Fibroblast of lung (primary cell): Measurements from ENCODE around the gene SBNO2. TPM values are rescaled to one million over a fixed set of nuclear protein-coding genes. Genes with fewer than 3 reads are reported as not detected.

Experiments used
- DNase-seq, 2 donors: peaks; one replicate each; pipeline versions ENCODE4 v3.0.0 to v3.0.0-alpha.2; 2010; ENCODE audit warnings: low read depth in 2 of 2
- H2AFZ ChIP-seq: 2 replicates; pipeline ENCODE4 v1.5.1; 2012; ENCODE audit warnings: low read length, control low read depth, inconsistent platforms
- H3K27ac ChIP-seq: 2 replicates; pipeline ENCODE4 v1.5.1; 2011; ENCODE audit warnings: low read length, control low read depth; ENCODE audit not compliant: insufficient read depth
- H3K27me3 ChIP-seq: 2 replicates; pipeline ENCODE4 v1.5.1; 2011; ENCODE audit warnings: mild to moderate bottlenecking, low read length; ENCODE audit not compliant: control insufficient read depth, insufficient read depth
- H3K36me3 ChIP-seq: 2 replicates; pipeline ENCODE4 v1.5.1; 2011; ENCODE audit warnings: low read length; ENCODE audit not compliant: control insufficient read depth, insufficient read depth
- H3K4me1 ChIP-seq: 2 replicates; pipeline ENCODE4 v1.5.1; 2011; ENCODE audit warnings: low read length; ENCODE audit not compliant: control insufficient read depth, insufficient read depth; ENCODE audit errors: extremely low read depth
- H3K4me2 ChIP-seq: 2 replicates; pipeline ENCODE4 v1.5.1; 2011; ENCODE audit warnings: low read length, control low read depth; ENCODE audit not compliant: insufficient read depth; ENCODE audit errors: extremely low read depth
- H3K4me3 ChIP-seq, 4 experiments: fragments of 200-600 bp in 1 of 4; sonication (generic) in 1 of 4; replicated peaks in 1 of 4; 2 replicates each; pipeline ENCODE4 v1.5.1; 2011 to 2016; ENCODE audit warnings: low read length in 4 of 4, low read depth in 3 of 4, mild to moderate bottlenecking in 3 of 4, control low read depth in 2 of 4, inconsistent platforms in 1 of 4, mixed read lengths in 1 of 4; ENCODE audit not compliant: insufficient read depth in 1 of 4; ENCODE audit errors: control extremely low read depth in 1 of 4
- H3K79me2 ChIP-seq: 2 replicates; pipeline ENCODE4 v1.5.1; 2012; ENCODE audit warnings: mild to moderate bottlenecking, low read length, inconsistent platforms; ENCODE audit not compliant: control insufficient read depth, insufficient read depth
- H3K9ac ChIP-seq: 2 replicates; pipeline ENCODE4 v1.5.1; 2011; ENCODE audit warnings: mild to moderate bottlenecking, low read length, control low read depth; ENCODE audit not compliant: insufficient read depth
- H3K9me3 ChIP-seq: 2 replicates; pipeline ENCODE4 v1.5.1; 2012; ENCODE audit warnings: low read depth, low read length; ENCODE audit not compliant: control insufficient read depth, insufficient read depth
- H4K20me1 ChIP-seq: 2 replicates; pipeline ENCODE4 v1.5.1; 2011; ENCODE audit warnings: low read length; ENCODE audit not compliant: control insufficient read depth, insufficient read depth; ENCODE audit errors: extremely low read depth
- EZH2 ChIP-seq: IDR thresholded peaks from 2 replicates; pipeline ENCODE4 v1.5.1; 2012; ENCODE audit warnings: low read length, control low read depth, mild to moderate bottlenecking; ENCODE audit errors: missing control alignments
- polyA plus RNA-seq, 2 donors: library from polyadenylated mRNA; depleted of rRNA in 1 of 2; stranded (reverse) in 1 of 2; unstranded in 1 of 2; fragments of >200 nt; gene quantifications; 2 replicates each; pipeline ENCODE4 v1.2.1, GENCODE V29; 2011 to 2012; ENCODE audit warnings: missing spikeins in 1 of 2
- total RNA-seq: library from RNA; depleted of rRNA; stranded (reverse); fragments of >200 nt; gene quantifications from 2 replicates; pipeline ENCODE4 v1.2.1, GENCODE V29; 2014
- TF ChIP-seq, protein P1 (sequence below), 2 donors: IDR thresholded peaks in 1 of 2; conservative IDR thresholded peaks in 1 of 2; 1 replicate in 1 of 2; 2 replicates in 1 of 2; pipeline ENCODE4 v1.5.1; 2011 to 2012; ENCODE audit warnings: low read length in 2 of 2, control low read depth in 1 of 2, inconsistent platforms in 1 of 2, low read depth in 1 of 2, mild to moderate bottlenecking in 1 of 2

The SBNO2 gene
- total and polyA plus RNA-seq, 2 donors (not counting 1 experiment from before 2014, with no cell fraction given) = 12.6 to 55.8 TPM

DNA sequence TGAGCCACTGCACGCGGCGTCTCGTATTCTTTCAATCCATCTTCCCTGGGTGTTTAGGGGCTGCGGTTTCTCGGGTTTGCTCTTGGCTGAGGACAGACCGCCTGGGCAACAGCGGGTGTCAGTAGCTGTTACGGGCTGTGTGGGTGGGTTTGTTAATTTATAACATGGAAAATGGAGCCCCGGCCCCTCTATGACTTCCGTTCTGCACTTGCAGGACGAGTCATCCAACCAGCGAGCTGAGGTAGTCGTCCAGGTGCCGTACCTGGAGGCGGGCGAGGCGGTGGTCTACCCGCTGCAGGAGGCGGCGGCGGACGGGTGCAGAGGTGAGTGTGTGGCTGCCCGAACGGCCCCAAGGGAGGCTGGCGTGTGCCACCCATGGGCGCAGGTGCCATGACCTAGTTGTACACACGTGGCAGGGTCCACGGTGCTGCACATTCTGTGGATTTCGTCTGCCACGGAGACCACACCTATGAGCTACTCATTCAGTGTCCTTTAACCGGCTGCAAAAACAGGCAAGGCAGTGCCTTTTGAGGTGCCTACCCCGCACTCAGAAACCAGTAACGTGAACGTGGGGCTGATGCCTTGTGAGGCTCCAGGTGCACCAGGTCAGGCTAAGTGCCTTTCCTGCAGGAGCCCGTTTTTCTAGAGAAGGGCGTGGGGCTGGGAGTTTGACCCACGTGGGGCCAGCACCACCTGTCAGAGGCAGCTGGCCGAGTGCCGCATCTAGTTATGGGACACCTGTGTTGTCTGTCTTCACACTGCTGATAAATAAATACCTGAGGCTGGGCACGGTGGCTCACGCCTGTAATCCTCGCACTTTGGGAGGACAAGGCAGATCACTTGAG is 89.8 kb downstream of the SBNO2 start:
- H3K4me1 ChIP-seq = no peaks in the 10 kb centered on the region
- peaks cover 11% of the 10 kb centered on the region for H3K36me3 ChIP-seq
- no peaks in the 10 kb centered on the region for H3K9me3 ChIP-seq
- DNase-seq = no peak
- H3K4me3 ChIP-seq = no peak overlapping the region
- no peak overlapping the region for H3K4me2 ChIP-seq
- no peak overlapping the region for H3K27ac ChIP-seq
- no peak for TF ChIP-seq EZH2
- TF ChIP-seq, protein P1, sequence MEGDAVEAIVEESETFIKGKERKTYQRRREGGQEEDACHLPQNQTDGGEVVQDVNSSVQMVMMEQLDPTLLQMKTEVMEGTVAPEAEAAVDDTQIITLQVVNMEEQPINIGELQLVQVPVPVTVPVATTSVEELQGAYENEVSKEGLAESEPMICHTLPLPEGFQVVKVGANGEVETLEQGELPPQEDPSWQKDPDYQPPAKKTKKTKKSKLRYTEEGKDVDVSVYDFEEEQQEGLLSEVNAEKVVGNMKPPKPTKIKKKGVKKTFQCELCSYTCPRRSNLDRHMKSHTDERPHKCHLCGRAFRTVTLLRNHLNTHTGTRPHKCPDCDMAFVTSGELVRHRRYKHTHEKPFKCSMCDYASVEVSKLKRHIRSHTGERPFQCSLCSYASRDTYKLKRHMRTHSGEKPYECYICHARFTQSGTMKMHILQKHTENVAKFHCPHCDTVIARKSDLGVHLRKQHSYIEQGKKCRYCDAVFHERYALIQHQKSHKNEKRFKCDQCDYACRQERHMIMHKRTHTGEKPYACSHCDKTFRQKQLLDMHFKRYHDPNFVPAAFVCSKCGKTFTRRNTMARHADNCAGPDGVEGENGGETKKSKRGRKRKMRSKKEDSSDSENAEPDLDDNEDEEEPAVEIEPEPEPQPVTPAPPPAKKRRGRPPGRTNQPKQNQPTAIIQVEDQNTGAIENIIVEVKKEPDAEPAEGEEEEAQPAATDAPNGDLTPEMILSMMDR (conservative IDR thresholded peaks at IDR 0.05 in 1 of 2, IDR thresholded peaks at IDR 0.05 in 1 of 2; ENCODE audit: low read depth in 1 of 2, low read length in 2 of 2) = no peak
- H3K9ac ChIP-seq = no peak overlapping the region
- no peaks in the 10 kb centered on the region for H3K79me2 ChIP-seq
- H2AFZ ChIP-seq = no peak overlapping the region
- no peaks in the 10 kb centered on the region for H4K20me1 ChIP-seq
- no peaks in the 10 kb centered on the region for H3K27me3 ChIP-seq

- H2AFZ ChIP-seq = no peak overlapping the region
Observed at GRCh38 chr19:1082928-1083816, 90.9 kb downstream of the SBNO2 start.

More at GRCh38 chr19:1082928-1083816, 90.9 kb downstream of the SBNO2 start:
- H3K4me2 ChIP-seq = no peak overlapping the region
- H3K27me3 ChIP-seq = no peaks in the 10 kb centered on the region
- H3K36me3 ChIP-seq = peaks cover 3% of the 10 kb centered on the region
- no peaks in the 10 kb centered on the region for H3K4me1 ChIP-seq
- TF ChIP-seq EZH2 = no peak
- TF ChIP-seq, protein P1 (conservative IDR thresholded peaks at IDR 0.05 in 1 of 2, IDR thresholded peaks at IDR 0.05 in 1 of 2; ENCODE audit: low read depth in 1 of 2, low read length in 2 of 2) = no peak
- no peaks in the 10 kb centered on the region for H3K79me2 ChIP-seq
- H3K4me3 ChIP-seq = no peak overlapping the region
- H3K27ac ChIP-seq = no peak overlapping the region
- no peak for DNase-seq
- no peaks in the 10 kb centered on the region for H4K20me1 ChIP-seq
- no peak overlapping the region for H3K9ac ChIP-seq
- no peaks in the 10 kb centered on the region for H3K9me3 ChIP-seq
